KG1 (cell line): ENCODE results near the gene LAT.
A peak's percentile ranks its signal among the peaks of the same experiment; 100 is the strongest.

ENCODE experiments used
- DNase-seq: peaks from one replicate; lab custom pipeline; 2025; lab: John Stamatoyannopoulos, UW

LAT gene

DNA sequence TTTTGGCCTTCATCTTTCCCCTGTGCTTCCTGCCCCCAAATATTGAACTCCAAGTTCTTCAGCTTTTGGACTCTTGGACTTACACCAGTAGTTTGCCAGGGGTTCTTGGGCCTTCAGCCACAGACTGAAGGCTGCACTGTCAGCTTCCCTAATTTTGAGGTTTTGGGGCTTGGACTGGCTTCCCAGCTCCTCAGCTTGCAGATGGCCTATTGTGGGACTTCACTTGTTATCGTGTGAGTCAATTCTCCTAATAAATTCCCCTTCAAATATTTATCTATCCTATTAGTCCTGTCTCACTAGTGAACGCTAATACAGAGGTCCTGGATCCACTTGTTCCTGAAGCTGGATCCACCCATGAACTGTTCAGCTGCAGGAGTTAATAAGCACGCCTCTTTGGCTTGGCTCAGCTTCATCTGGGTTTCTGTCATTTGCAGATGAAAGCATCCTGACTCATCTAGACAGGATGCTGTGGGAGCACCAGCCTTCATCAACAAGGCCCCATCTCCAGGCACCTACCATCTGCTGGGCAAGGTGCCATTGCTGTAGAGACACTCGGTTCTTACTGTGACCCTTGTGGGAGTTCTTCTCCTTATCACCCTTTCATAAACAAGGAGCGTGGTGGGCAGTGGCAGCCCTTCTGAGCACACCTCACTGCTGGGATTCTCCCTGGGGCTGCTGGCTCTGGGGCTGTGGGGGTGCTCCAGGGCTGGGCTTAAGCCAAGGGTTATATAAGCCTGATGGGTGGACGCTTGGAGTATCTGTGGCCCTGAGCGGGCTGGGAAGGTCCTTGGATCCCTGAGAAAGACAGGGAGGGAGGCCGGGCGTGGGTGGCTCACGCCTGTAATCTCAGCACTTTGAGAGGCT, 23.1 kb downstream of the LAT start:
- DNase-seq: peak; percentile 25

DNA sequence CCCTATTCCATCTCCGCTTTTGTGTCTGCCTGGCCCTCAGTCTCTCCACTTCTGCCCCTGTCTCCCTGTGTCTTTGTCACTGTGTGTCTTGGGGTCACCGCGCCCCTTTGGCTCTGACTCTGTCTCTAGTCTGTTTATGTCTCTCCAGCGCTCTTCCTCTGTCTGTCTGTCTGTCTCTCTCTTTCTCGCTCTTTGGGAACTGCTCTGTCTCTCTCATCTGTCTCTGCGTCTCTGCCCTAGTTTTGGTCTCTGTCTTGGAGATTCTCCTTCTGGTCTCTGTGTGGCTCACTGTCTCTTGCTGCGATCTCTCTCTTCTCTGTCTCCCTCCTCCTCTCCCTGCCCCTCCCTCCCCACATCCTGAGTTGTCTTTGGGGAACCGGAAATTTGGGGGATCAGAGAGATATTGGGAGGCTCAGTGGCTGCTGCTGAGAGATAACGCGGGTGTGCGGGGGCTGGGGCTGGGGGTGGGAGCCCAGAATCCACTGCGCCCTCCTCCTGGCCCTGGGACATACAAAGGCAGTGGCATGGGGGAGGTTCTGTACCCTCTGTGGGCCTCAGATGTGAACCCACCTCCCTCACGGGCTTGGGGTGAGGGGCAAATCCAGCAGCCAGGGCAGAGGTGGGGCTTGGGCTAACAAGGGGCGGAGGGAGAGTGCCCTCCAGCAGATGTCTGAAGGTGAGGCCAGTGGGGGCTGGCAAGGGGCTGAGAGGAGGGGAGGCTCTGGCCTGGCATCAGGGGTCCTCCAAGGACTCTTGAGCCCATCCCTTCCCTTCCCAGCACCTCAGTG, 24.4 kb downstream of the LAT start:
- peak; percentile 52 for DNase-seq

DNA sequence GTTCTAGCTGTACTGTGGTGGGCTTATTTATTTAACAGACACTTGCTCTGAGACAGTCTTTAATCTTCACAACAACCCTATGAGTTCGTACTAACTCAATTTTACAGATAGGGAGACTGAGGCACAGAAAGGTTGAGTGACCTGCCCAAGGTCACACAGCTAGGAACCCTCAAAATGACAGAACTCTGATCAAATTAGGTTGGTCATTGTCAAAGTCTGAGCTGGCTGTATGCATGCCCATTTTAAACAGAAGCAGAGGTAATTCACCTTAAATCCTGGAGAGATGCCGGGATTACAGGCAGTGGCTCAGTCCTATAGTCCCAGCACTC, 24.9 kb downstream of the LAT start:
- no peak for DNase-seq

DNA sequence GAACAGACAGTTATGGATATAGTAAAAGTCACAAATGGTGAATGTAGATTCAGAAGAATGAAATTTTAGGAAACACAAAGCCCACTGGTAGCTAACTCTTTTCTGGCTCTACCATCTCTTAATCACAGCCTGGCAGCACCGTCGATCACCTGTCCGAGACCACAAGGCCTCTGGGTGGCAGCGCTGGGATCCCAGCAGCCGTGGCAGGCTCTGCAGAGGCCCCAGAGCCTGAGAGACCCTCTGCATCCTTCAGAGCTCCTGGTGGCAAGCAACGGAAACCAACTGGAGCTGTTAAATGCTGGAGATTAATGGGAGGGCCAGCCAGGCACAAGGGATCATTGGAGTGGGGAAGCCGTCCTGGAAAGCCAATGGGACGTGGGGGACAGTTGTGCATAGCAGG, 26.3 kb downstream of the LAT start:
- no peak for DNase-seq

DNA sequence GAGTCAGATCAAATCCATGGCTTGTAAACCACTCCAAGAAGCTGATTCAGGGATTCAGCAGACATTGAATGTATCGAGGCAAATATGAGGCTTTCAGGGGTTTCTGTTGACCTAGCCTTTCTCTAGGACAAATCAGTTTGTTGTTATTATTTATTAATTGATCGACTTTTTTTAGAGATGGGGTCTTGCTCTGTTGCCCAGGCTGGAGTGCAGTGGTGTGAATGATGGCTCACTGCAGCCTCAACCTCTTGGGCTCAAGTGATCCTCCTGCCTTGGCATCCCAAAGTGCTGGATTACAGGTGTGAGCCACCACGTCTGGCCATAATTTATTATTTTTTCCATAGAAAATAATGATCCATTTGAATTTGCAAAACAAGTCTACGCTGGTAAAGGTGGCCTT, 27.0 kb downstream of the LAT start:
- DNase-seq: no peak

DNA sequence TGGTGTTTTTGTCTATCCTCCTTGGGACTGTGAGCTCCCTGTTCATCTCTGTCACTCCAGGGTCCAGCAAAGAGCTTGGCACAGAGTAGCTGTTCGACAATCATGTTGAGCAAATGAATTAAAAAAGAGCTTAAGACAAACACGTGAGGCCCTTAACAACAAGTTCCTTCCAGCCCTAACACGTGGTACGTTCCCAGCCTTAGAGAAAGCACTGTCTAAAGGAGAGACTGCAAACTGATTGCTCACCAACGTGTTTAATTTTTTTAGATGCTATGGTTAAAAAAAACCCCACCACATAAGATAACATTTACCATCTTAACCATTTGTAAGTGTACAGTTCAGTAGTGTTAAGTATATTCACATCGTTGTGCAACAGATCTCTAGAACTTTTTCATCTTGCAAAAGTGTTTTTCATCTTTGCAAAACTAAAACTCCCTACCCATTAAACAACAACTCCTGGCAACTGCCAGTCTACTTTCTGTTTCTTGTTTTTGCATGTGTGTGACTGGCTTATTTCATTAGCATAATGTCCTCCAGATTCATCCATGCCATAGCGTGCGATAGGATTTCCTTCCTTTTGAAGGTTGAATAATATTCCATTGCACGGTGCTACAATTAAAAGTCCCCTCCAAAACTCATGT, 28.2 kb downstream of the LAT start:
- DNase-seq: no peak

DNA sequence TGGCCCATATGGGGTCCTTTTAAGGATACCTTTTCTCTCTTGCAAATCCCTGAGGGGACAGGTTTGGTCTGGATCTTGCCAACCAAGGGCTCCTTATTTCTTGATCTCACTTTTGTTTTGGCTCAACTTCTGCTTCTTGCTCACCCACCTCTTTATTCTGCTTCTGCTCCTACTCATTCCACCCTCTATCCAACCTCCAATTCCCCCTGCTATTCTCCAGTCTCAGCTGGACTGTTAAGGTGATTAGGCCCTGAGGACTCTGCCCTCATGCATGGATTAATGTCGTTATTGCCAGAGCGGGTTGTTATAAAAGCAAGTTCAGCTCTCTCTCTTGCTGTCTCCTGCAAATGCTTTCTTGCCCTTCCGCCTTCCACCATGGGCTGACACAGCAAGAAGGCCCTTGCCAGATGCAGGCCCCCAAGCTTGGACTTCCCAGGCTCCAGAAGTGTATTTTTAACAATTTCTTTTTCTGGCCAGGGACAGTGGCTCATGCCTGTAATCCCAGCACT, 29.8 kb downstream of the LAT start:
- no peak for DNase-seq

DNA sequence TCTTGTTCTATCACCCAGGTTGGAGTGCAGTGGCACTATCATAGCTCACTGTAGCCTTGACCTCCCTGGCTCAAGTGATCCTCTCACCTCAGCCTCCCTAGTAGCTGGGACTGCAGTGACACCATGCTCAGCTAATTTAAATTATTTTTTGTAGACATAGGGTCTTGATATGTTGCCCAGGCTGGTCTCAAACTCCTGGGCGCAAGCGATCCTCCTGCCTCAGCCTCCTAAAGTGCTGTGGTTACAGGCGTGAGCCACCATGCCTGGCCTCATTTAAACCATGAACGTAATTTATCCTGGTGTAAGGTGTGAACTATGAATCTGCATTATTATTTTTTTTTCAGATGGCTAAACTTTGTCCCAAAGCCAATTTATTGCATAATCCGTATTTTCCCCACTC, 37.3 kb downstream of the LAT start:
- DNase-seq: no peak

DNA sequence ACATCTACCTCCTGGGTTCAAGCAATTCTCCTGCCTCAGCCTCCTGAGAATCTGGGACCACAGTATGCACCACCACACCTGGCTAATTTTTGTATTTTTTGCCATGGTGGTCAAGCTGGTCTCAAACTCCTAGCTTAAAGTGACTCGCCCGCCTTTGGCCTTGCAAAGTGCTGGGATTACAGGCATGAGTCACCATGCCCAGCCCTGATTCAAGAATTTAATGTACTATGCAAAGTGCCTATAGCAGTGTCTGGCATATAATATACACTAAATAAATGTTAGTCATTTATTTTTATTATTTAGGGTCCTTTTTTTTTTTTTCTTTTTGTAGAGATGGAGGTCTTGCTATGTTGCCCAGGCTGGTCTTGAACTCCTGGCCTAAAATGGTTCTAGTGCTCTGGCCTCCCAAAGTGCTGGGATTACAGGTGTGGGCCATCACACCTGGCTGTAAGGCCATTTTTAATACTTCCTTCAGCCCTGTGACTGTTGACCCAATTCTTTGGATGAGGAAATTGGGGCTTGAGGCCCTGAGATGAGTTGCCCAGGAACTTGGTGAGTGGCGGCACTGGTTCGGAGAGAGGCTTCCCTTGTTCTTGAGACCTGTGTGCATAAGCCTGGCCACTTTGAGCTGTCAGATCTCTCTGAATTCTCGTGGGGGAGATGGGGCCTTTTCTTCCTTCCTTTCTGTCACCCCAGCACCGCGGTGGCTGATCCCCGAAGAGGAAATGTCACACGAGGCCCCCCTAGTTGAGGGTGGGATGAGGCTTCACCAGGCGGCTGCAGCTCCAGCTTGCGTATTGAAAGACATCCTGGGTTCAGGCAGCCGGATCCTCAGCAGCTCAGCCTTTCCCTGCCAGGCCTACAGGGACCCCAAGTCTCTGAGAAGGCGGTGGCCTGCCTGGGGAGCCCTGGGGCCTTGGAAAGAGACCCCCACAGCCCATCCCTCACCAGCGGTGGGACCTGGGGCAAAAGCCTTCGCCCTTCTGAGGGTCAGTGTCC, 38.7 kb downstream of the LAT start:
- DNase-seq: no peak

DNA sequence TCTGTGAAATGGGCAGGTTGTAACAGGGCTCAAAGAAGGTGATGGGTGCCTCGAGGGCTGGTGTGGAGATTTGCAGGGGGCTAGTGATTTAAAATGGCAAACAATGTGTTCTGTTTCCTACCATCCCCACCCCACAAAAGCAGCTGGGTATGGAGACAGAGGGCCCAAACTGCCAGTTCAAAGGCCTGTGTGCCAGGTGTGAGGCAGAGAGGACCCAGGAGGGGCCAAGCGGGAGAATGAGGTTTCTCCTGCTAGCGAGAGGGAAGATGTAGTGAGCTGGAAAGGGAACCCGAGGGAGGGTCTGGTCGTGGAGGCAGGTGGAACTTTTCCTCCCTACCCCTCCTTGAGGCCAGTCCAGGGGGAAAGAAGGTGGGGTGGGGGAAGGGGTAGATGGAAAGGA, 39.4 kb downstream of the LAT start:
- no peak for DNase-seq

DNA sequence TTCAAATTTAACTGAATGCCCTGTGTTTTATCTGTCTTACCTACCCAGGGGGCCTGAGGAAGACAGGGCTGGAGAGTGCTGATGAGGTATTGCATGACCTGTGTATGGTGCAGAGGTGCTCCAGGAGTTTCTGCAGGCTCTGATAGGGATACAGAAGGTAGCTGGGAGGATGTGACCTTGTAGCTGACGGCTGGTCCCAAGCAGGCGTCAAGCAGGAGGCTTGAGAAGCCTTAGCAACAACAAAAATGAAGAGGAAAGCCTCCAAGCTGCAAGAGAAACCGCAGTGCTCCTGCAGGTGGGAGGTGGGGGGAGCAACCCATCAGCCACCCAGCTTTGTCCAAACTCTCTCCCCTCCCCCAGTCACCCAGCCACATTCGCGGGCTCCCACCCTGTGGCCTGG, 40.4 kb downstream of the LAT start:
- no peak for DNase-seq

DNA sequence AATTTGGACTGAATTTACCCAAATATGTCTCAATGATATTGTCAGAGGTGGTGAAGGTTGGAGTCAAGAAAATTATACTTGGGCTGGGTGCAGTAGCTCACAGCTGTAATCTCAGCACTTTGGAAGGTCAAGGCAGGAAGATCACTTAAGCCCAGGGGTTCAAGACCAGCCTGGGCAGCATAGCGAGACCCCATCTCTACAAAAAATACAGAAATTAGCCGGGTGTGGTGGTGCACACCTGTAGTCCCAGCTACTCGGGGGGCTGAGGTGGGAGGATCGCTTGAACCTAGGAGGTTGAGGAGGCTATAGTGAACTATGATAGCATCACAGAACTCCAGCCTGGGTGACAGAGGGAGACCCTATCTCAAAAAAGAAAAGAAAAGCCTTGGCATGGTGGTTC, 40.9 kb downstream of the LAT start:
- no peak for DNase-seq

DNA sequence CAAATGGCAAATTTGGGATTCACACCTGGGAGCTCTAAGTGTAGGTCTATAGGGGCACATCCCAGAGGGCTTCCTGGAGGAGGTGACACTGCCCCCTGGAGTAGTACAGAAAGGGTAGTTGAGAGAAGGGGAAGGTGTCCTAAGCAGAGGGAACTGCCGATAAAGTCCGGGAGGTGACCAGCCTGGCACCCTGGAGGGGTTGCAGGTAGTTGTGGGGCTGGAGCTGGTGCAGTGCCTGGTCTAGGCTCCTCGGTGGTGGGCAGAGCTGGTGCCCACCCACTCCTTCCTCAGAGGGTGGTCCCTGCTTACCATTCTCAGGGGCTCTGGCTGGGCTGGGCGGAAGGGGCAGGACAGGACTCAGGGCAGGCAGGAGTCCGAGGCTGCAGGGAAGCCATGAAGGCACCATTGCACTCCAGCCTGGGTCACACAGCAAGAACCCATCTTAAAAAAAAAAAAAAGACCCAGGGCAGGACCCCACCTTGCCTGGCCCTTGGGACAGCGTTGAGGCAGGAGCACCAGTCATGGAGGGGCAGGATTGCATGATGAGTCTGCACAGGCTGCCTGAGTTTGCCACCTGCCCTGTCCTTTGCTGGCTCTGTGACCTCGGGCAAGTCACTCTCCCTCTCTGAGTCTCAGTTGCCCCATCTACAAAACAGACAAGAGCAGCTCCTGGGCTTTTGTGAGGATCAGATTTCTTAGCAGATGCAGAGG, 43.8 kb downstream of the LAT start:
- no peak for DNase-seq

DNA sequence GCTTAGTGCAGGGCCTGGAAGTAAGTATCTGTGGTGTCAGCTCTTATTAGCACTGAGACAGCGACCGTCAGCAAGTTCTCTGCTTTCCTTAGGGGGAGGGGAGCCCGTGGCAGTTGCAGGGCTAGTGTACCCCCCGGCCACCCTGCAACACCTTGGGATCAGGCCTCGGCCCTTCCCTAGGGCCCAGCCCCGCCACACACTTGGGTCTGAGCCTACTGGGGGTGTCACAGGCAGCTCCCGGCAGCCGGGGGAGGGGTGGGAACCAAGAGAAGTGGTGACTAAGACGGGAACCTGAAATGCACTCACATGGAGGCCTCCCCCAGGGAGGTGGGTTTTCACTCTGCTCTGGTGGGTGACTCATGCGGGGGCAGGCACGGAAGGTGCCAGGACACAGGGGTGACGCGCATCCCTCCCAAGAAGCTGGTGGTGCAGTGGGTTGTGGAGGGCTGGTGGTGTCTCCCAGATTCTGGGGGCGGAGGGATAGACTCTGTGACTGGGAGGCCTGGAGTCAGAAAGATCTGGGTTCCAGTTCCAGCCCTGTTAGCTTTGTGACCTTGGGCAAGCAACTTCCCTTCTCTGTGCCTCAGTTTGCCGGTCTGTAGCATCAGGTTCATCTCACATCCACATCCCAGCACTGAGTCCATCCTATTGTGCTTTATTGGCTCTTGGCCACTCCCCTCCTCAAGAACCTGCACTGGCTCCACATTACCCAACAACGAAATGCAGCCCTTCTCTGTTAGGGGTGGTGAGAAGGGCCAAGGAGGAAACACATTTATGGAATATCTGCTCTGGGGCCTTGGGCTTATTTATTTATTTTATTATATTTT, 44.5 kb downstream of the LAT start:
- no peak for DNase-seq

DNA sequence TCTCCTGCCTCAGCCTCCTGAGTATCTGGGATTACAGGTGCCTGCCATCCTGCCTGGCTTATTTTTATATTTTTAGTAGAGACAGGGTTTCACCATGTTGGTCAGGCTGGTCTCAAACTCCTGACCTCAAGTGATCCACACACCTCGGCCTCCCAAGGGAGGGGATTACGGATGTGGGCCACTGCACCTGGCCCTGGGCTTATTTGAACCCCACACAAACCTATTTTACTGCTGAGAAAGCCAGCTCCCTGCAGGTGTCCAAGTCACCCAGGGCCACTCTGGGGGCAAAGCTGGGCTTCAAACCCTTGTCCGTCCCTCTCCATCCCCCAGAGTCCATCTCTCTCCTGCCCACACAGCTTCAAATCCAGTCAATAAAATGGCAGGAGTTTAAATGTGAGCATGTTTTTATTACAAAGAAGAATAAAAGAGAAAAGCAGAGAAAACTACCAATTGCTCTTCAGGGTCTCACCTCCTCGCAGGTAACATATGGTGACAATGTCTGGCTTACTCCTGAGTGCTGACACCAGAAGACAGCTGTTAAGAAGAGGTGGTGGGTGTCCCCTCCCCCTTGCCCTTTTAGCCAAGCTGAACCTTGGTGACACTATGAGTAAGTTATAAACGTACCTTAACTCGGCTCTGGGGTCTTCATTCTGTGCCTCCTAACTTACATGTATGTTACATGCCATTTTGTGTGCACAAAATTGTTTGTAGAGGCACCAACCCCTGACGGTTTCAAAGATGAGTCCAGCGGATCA, 45.4 kb downstream of the LAT start:
- no peak for DNase-seq
